ENCODE data around the gene TSSK6.

TSSK6 gene

DNA sequence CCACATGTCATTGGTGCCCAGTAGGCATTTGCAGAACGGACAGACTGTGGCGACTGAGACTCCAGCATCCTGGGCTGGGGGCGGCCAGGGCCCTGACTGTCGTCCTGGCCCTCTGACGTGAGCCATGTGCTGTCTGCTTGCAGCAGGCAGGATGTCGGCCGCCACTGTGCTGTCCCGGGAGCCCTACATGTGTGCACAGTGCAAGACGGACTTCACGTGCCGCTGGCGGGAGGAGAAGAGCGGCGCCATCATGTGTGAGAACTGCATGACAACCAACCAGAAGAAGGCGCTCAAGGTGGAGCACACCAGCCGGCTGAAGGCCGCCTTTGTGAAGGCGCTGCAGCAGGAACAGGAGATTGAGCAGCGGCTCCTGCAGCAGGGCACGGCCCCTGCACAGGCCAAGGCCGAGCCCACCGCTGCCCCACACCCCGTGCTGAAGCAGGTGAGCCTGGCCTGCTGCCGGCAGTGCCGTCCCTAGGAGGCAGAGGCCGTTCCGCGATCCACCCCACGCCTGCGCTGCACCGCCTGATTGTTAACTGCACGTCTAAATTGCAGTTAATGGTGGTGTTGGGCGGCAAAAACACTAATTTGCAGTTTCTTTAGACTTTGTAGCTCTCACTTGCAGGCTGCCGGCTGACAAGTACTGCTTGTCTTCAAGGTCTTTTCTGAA lies 14.2 kb downstream of the TSSK6 start:
- H3K4me1 Mint-ChIP-seq, result no peaks in the 10 kb centered on the region
- DNase-seq, result no peak
- H3K27ac Mint-ChIP-seq, result peak overlapping the region; percentile 24
- CTCF ChIA-PET, result interaction anchor here (2.1 kb wide), 1 partner anchor 11 kb away, joined by 6 read pairs; no protein-coding TSS in a partner anchor
- no peak overlapping the region for H3K4me3 Mint-ChIP-seq
- no peaks in the 10 kb centered on the region for H3K27me3 Mint-ChIP-seq
- no peaks in the 10 kb centered on the region for H3K9me3 Mint-ChIP-seq
- H3K36me3 Mint-ChIP-seq, result peaks cover 57% of the 10 kb centered on the region

DNA sequence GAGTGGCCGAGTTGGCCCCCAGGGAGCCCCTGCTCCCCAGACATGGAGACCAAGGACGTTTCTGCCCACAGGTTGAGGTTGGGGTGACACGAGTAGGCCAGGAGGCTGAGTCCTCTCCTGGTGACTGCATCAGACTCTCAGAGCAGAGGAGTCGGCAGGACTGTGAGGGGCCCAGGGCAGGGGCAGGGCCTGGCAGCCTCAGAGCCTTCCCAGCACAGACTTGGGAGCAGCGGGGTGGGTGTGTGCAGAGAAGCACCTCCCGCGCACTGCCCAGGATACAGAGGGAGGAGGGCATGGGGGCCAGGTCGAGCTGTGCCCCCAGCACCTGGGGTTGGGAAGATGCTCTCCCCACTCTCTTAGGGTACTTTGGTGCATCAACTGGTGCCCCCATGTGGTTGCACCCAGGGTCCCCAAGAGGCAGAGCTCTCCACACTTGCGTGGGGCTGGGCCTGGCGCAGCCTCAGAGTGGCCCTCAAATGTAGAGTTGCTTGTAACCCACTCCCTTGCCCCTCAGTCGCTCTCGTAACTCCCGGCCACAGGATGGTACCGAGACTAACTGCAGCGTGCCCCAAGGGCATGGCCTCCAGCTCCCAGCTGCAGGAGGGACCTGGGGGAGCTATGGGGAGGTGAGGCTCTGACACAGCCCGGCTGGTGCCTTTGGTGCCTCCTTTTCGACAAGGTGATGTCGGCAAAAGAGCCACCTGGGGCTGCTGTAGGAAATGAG lies 15.9 kb downstream of the TSSK6 start:
- no peak for DNase-seq
- Mint-ChIP-seq H3K4me3 (no peak overlapping the region), H3K4me1 (no peaks in the 10 kb centered on the region), H3K36me3 (peaks cover 64% of the 10 kb centered on the region), H3K9me3 (no peaks in the 10 kb centered on the region), H3K27me3 (no peaks in the 10 kb centered on the region), H3K27ac (no peak overlapping the region)
- CTCF ChIA-PET, result interaction anchor here (2.1 kb wide), 1 partner anchor 9 kb away, joined by 6 read pairs; no protein-coding TSS in a partner anchor

DNA sequence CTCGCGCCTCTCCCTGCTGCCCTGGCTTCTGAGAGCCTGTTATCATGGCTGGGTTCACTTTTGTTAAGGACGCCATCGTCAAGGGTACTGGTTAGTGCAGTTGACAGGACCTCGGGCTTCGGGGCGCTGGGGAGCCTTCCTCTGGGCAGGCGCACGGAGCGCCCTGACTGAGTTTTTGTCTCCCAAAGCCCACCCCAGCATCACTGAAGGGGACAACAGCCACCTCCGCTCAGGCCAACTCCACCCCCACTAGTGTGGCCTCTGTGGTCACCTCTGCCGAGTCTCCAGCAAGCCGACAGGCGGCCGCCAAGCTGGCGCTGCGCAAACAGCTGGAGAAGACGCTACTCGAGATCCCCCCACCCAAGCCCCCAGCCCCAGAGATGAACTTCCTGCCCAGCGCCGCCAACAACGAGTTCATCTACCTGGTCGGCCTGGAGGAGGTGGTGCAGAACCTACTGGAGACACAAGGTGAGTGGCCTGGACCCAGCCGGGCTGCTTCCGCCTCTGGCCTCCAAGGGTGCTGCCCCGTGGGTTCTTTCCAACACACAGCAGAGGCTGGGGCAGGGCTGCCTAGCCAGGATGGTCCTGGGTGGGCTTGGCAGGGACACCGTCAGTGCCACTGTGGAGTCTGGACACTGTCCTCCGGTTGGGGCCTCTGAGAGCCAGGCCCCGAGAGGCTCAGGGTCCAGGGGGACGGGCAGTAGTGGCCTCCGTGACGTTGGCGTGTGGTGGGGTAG lies 16.9 kb downstream of the TSSK6 start:
- H3K4me3 Mint-ChIP-seq, result no peak overlapping the region
- CTCF ChIA-PET, result interaction anchor here (2.1 kb wide), 1 partner anchor 8 kb away, joined by 6 read pairs; no protein-coding TSS in a partner anchor
- no peaks in the 10 kb centered on the region for H3K9me3 Mint-ChIP-seq
- H3K27me3 Mint-ChIP-seq, result no peaks in the 10 kb centered on the region
- no peak for DNase-seq
- peaks cover 63% of the 10 kb centered on the region for H3K36me3 Mint-ChIP-seq
- no peaks in the 10 kb centered on the region for H3K4me1 Mint-ChIP-seq
- H3K27ac Mint-ChIP-seq, result no peak overlapping the region

DNA sequence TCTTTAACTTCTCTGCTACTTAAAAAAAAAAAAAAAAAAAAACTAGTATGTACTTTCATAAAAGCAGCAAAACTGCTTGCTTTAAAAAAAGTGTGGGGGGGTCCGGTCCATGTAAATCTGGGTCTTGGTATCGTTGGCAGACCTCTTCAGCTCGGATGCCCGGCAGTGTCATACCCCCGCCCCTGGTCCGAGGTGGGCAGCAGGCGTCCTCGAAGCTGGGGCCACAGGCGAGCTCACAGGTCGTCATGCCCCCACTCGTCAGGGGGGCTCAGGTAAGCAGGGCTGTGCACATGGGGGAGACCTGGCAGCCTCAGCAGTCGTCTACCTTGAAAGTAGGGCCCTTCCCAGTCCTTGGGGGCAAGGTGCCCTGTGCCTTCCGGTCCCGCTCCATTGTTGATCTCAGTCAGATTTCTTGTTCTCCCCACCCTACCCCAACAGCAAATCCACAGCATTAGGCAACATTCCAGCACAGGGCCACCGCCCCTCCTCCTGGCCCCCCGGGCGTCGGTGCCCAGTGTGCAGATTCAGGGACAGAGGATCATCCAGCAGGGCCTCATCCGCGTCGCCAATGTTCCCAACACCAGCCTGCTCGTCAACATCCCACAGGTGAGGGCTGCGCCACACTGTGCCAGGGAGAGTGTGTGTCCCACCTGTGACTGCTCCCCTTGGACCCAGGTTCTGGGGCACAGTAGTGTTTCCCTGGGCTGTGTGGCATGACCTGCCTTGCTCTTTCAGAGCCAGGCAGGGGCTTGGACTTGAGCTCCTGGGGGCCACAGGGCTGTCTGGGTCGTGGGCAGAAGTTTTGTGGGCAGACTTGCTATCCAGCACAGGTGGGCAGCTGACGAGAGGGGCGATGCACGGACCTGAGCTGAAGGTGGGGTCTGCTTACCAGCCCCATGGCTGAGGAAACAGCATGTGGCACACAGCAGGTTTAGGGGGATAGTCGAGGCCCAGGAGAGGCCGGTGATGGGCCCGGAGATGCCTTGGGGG lies 19.4 kb downstream of the TSSK6 start:
- Mint-ChIP-seq H3K9me3 (no peaks in the 10 kb centered on the region), H3K27me3 (no peaks in the 10 kb centered on the region), H3K4me3 (no peak overlapping the region), H3K36me3 (peaks cover 48% of the 10 kb centered on the region), H3K4me1 (no peaks in the 10 kb centered on the region), H3K27ac (no peak overlapping the region)
- CTCF ChIA-PET, result no interaction called here
- DNase-seq, result no peak

DNA sequence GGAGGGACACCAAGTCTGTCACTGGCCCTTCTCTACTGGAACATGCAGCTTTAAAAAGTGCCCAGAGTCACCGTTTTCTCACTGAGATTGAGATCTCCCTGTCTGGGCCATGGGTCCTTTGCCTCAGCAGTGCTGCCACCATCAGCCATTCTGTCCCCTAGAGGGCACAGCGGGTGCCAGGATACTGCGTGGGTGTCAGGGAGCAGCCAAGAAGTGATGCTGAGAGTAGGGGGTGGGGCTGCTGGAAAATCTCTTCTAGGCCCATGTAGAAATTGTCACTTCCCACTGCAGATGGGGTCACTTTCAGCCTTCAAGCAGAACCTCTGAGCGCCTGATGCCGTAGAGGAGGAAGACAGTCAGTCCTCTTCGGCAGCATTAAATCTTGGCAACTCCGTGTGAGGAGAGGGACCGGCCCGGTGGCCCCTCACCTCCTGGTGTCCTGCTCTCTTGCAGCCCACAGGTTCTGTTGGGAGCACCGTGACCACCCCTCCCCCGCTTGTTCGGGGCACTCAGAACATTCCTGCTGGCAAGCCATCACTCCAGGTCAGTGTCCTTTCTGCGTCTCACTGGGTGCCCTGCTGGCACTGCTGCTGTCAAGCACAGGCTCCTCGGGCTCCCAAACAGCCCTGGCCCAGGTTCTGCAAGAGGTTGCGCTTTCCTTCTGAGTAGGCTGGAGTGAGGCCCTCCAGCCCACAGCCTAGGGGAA lies 21.4 kb downstream of the TSSK6 start:
- H3K4me1 Mint-ChIP-seq, result peaks cover 17% of the 10 kb centered on the region
- H3K27me3 Mint-ChIP-seq, result no peaks in the 10 kb centered on the region
- no peak overlapping the region for H3K4me3 Mint-ChIP-seq
- CTCF ChIA-PET, result no interaction called here
- H3K36me3 Mint-ChIP-seq, result peaks cover 42% of the 10 kb centered on the region
- no peak overlapping the region for H3K27ac Mint-ChIP-seq
- no peak for DNase-seq
- H3K9me3 Mint-ChIP-seq, result no peaks in the 10 kb centered on the region

DNA sequence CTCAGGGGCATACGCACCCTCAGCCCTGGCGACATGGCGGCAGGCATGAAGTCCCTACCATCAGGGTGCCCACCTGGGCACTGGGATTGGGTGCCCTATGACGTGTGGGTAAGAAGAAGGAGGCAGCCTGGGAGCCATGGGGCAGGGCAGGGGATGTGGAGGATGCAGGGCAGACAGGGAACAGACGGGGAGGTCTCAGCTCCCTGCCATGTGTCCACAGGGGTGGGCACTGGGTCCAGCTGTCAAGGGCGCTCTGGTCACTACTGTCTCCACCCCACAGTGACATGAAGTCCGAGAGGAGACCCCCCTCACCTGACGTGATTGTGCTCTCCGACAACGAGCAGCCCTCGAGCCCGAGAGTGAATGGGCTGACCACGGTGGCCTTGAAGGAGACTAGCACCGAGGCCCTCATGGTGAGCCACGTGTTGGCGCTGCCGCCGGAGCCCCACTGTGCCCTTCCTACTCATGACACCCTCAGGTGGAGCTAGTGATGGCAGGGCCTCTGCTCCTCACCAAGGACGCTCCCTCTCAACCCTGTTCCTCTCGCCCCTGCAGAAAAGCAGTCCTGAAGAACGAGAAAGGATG lies 23.2 kb downstream of the TSSK6 start:
- no peaks in the 10 kb centered on the region for H3K9me3 Mint-ChIP-seq
- no peaks in the 10 kb centered on the region for H3K27me3 Mint-ChIP-seq
- H3K4me1 Mint-ChIP-seq, result peaks cover 34% of the 10 kb centered on the region
- peak overlapping the region; percentile 30 for H3K27ac Mint-ChIP-seq
- DNase-seq, result no peak
- H3K4me3 Mint-ChIP-seq, result no peak overlapping the region
- peaks cover 39% of the 10 kb centered on the region for H3K36me3 Mint-ChIP-seq
- CTCF ChIA-PET, result interaction anchor here (0.6 to 1.7 kb wide), 4 partner anchors 107 to 471 kb away, joined by 3 to 6 read pairs (median 3); no protein-coding TSS in a partner anchor

DNA sequence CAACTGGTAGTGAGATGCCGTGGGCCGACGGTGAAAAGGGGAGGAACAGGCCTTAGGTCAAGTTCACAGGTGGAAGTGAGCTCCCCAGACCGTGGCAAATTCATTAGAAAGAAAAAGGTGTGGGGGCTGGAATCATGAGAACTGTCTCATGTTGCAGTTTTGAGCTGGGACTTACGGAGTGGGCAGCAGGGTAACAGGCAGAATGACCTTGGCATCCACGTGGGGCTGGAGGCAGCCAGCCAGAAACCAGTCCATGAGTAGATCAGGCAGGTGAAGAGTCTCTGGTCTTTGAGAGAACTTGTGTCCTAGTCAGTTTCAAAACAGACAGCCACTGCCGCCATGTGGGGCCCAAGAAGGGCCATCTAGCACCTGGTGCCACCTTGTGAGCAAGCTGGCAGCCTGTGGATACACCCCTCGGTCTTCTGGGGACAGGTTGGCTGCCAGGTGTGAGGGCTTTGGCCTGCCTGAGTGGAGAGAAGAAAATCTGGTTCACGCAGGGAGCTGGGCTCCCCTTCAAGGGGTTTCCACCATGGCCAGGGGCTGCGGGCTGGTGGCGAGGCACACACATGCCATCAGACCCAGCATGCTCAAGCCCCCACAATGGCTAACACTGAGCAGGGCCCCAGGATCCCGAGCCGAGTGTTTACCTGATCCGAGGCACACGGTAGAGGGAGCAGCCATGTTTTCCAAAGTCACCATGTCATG lies 23.9 kb downstream of the TSSK6 start:
- no peak for DNase-seq
- Mint-ChIP-seq H3K27me3 (no peaks in the 10 kb centered on the region), H3K4me3 (no peak overlapping the region), H3K9me3 (no peaks in the 10 kb centered on the region), H3K36me3 (peaks cover 37% of the 10 kb centered on the region), H3K4me1 (peaks cover 41% of the 10 kb centered on the region), H3K27ac (peak overlapping the region; percentile 14)
- CTCF ChIA-PET, result interaction anchor here (0.6 to 4.5 kb wide), 21 partner anchors 8 to 471 kb away, joined by 3 to 89 read pairs (median 5); partner anchors contain the start of gene GATAD2A

DNA sequence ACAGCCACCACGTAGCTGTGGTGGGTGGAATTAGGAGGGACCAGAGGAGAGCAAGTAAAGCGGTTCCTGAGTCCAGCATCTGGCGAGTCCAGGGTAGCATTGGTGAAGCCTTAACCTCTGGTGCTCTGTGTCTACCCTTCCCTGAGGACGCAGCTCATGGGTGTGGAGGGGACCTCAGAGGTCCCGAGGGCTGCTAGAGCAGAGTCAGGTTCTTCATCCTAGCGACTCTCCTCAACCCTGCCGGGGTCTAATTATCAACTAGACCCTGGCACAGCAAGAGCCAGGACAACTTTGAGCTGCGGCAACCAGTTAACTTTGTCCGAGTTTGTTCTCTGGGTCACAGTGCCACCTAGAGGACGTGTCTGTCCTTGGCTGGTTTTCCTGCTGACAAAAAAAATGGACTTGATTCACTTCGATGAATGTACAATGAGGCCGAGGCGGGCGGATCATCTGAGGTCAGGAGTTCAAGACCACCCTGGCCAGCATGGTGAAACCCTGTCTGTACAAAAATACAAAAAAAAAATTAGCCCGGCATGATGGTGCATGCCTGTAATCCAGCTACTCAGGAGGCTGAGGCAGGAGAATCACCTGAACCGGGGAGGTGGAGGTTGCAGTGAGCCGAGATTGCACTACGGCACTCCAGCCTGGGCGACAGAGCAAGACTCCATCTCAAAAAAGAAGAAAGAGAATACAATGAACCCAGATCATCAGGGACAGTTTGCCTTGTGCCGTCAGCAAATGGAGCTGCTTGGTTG lies 25.0 kb downstream of the TSSK6 start:
- no peaks in the 10 kb centered on the region for H3K9me3 Mint-ChIP-seq
- CTCF ChIA-PET, result interaction anchor here (0.7 to 4.5 kb wide), 33 partner anchors 9 to 344 kb away, joined by 3 to 89 read pairs (median 4); partner anchors contain the start of gene GATAD2A

DNA sequence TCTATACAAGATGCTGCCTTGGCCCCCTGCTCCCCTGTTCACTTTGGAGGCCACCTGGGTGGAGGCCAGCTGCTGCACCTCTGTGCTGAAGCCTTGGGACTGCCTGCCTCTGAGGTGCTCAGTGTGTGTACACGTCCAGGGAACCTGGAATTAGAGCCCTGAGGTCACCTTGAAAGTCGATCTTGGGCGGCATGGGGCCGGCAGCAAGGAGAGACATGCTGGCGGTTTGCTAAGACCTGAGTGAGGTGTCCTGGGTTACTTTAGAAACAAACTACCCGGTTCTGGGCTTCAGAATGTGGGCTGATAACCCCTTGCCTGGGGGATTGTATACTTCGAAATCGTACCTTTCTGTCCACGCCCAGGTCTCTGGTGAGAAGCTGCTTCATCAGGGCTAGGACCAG lies 25.5 kb downstream of the TSSK6 start:
- CTCF ChIA-PET, result interaction anchor here (0.7 to 4.5 kb wide), 26 partner anchors 9 to 300 kb away, joined by 3 to 89 read pairs (median 4); partner anchors contain the start of gene GATAD2A
- DNase-seq, result no peak
- peaks cover 31% of the 10 kb centered on the region for H3K36me3 Mint-ChIP-seq
- peaks cover 52% of the 10 kb centered on the region for H3K4me1 Mint-ChIP-seq
- H3K27ac Mint-ChIP-seq, result peak overlapping the region; percentile 99
- H3K27me3 Mint-ChIP-seq, result no peaks in the 10 kb centered on the region
- H3K4me3 Mint-ChIP-seq, result no peak overlapping the region
- H3K9me3 Mint-ChIP-seq, result no peaks in the 10 kb centered on the region

More for the DNA sequence above, 25.0 kb downstream of the TSSK6 start:
- H3K27me3 Mint-ChIP-seq, result no peaks in the 10 kb centered on the region
- H3K36me3 Mint-ChIP-seq, result peaks cover 32% of the 10 kb centered on the region
- peak overlapping the region; percentile 99 for H3K27ac Mint-ChIP-seq
- H3K4me3 Mint-ChIP-seq, result no peak overlapping the region
- H3K4me1 Mint-ChIP-seq, result peaks cover 50% of the 10 kb centered on the region
- DNase-seq, result peak; percentile 89

DNA sequence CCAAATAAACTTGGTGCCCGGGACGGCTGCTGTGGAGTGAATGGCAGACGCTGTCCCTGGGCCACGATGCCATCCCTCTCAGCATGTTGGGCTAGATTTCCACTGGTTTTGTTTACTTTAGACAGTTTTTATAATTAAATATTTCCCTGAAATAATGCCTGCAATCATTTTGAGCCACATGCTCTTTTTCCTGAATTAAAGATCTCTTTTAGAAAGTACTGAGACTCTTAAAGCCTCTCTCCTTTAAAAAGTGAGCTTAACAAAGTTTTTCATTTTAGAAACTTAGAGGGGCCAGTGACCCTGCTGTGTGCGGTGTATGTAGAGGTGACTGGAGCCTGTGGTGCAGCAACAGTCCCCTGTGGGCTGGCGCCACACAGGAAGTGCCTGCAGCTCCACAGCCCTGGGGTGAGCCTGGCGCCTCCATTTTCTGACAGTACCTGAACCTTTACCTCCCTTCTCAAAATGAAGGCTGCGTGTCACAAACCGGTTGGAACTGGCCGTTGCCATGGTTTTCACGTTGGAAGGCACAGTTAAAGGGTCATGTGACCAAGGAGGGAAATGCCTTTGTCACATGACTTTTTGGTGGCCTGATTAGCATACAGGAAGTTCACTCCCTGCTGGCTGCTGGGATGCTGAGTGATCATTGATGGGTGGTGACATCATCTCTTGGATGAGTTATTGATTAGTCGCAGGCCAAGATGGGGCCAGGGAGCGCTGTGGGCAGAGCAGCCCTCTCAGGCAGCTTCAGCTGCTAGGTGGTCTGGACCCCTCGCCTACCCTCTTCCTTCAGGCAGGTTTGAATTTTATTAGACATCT lies 26.3 kb downstream of the TSSK6 start:
- CTCF ChIA-PET, result interaction anchor here (1.0 to 4.5 kb wide), 11 partner anchors 9 to 264 kb away, joined by 3 to 89 read pairs (median 5); partner anchors contain the start of gene GATAD2A
- H3K27ac Mint-ChIP-seq, result peak overlapping the region; percentile 99
- peak; percentile 97 for DNase-seq
- H3K4me3 Mint-ChIP-seq, result peak overlapping the region; percentile 54
- H3K27me3 Mint-ChIP-seq, result no peaks in the 10 kb centered on the region
- peaks cover 28% of the 10 kb centered on the region for H3K36me3 Mint-ChIP-seq
- no peaks in the 10 kb centered on the region for H3K9me3 Mint-ChIP-seq
- peaks cover 52% of the 10 kb centered on the region for H3K4me1 Mint-ChIP-seq

All from activated naive CD4-positive, alpha-beta T cell treated with anti-CD3 and anti-CD28 coated beads, Interleukin-2, amount 10 ng/mL, durations not matched to agents 7 days and 5 days (primary cell).